Measurements from ENCODE around the gene SLC6A12.

The SLC6A12 gene

GRCh38 chr12:214003-214741 is at the start of gene SLC6A12:
Gene SLC6A12 (minus strand): TSS chr12:214157. CDS start chr12:209986, 4,171 bp downstream.
- H3K4me3 Mint-ChIP-seq: peak within 1 kb of the TSS; percentile 58
- intact Hi-C loops (cut with micrococcal nuclease): no loop called here

GRCh38 chr12:263574-263973 is 49.6 kb upstream of the SLC6A12 start:
- H3K27me3 Mint-ChIP-seq: peaks cover 30% of the 10 kb centered on the region
- H3K4me3 Mint-ChIP-seq: no peak overlapping the region

More at GRCh38 chr12:214003-214741, at the start of gene SLC6A12:
- peaks cover 47% of the 10 kb centered on the region for H3K4me1 Mint-ChIP-seq (ENCODE audit: low read depth)
- H3K27me3 Mint-ChIP-seq: peaks cover 6% of the 10 kb centered on the region
- H3K36me3 Mint-ChIP-seq (ENCODE audit: low read depth): peaks cover 6% of the 10 kb centered on the region
- peak within 1 kb of the TSS; percentile 94 for H3K27ac Mint-ChIP-seq
- no peaks in the 10 kb centered on the region for H3K9me3 Mint-ChIP-seq

GRCh38 chr12:262817-263216 is 48.9 kb upstream of the SLC6A12 start, which contains the start of gene SLC6A13:
Gene SLC6A13 (minus strand): TSS chr12:262836. CDS start chr12:260052, 2,784 bp downstream.
- no peak within 1 kb of the TSS for H3K27ac Mint-ChIP-seq
- no peaks in the 10 kb centered on the region for H3K4me1 Mint-ChIP-seq (ENCODE audit: low read depth)
- H3K27me3 Mint-ChIP-seq: peaks cover 31% of the 10 kb centered on the region
- intact Hi-C loops (cut with micrococcal nuclease): no loop called here
- H3K9me3 Mint-ChIP-seq: no peaks in the 10 kb centered on the region
- no peaks in the 10 kb centered on the region for H3K36me3 Mint-ChIP-seq (ENCODE audit: low read depth)
- no peak within 1 kb of the TSS for H3K4me3 Mint-ChIP-seq

More at GRCh38 chr12:263574-263973, 49.6 kb upstream of the SLC6A12 start:
- Mint-ChIP-seq H3K9me3 (no peaks in the 10 kb centered on the region), H3K27ac (no peak overlapping the region), H3K36me3 (ENCODE audit: low read depth) (no peaks in the 10 kb centered on the region), H3K4me1 (ENCODE audit: low read depth) (no peaks in the 10 kb centered on the region)
- intact Hi-C loops (cut with micrococcal nuclease): no loop called here

GRCh38 chr12:262113-262512 is 48.2 kb upstream of the SLC6A12 start:
- intact Hi-C loops (cut with micrococcal nuclease): no loop called here
- H3K27me3 Mint-ChIP-seq: peaks cover 35% of the 10 kb centered on the region
- H3K27ac Mint-ChIP-seq: no peak overlapping the region

GRCh38 chr12:257521-258321 is 43.8 kb upstream of the SLC6A12 start:
- peaks cover 36% of the 10 kb centered on the region for H3K27me3 Mint-ChIP-seq
- H3K9me3 Mint-ChIP-seq: no peaks in the 10 kb centered on the region
- no peaks in the 10 kb centered on the region for H3K4me1 Mint-ChIP-seq (ENCODE audit: low read depth)
- no peak overlapping the region for H3K4me3 Mint-ChIP-seq
- no peaks in the 10 kb centered on the region for H3K36me3 Mint-ChIP-seq (ENCODE audit: low read depth)
- intact Hi-C loops (cut with micrococcal nuclease): no loop called here
- no peak overlapping the region for H3K27ac Mint-ChIP-seq

More at GRCh38 chr12:262113-262512, 48.2 kb upstream of the SLC6A12 start:
- Mint-ChIP-seq H3K36me3 (ENCODE audit: low read depth) (no peaks in the 10 kb centered on the region), H3K4me1 (ENCODE audit: low read depth) (no peaks in the 10 kb centered on the region), H3K9me3 (no peaks in the 10 kb centered on the region), H3K4me3 (no peak overlapping the region)

GRCh38 chr12:256958-257357 is 43.0 kb upstream of the SLC6A12 start:
- peaks cover 33% of the 10 kb centered on the region for H3K27me3 Mint-ChIP-seq
- H3K9me3 Mint-ChIP-seq: no peaks in the 10 kb centered on the region
- no peak overlapping the region for H3K4me3 Mint-ChIP-seq
- no peaks in the 10 kb centered on the region for H3K36me3 Mint-ChIP-seq (ENCODE audit: low read depth)
- no peak overlapping the region for H3K27ac Mint-ChIP-seq
- H3K4me1 Mint-ChIP-seq (ENCODE audit: low read depth): no peaks in the 10 kb centered on the region
- intact Hi-C loops (cut with micrococcal nuclease): no loop called here

GRCh38 chr12:256225-256624 is 42.3 kb upstream of the SLC6A12 start:
- no peak overlapping the region for H3K4me3 Mint-ChIP-seq
- no peaks in the 10 kb centered on the region for H3K9me3 Mint-ChIP-seq

GRCh38 chr12:254912-255311 is 41.0 kb upstream of the SLC6A12 start:
- Mint-ChIP-seq H3K27ac (no peak overlapping the region), H3K4me1 (ENCODE audit: low read depth) (no peaks in the 10 kb centered on the region), H3K36me3 (ENCODE audit: low read depth) (no peaks in the 10 kb centered on the region), H3K9me3 (no peaks in the 10 kb centered on the region), H3K27me3 (peaks cover 26% of the 10 kb centered on the region), H3K4me3 (no peak overlapping the region)
- intact Hi-C loops (cut with micrococcal nuclease): no loop called here

More at GRCh38 chr12:256225-256624, 42.3 kb upstream of the SLC6A12 start:
- H3K27ac Mint-ChIP-seq: no peak overlapping the region
- no peaks in the 10 kb centered on the region for H3K4me1 Mint-ChIP-seq (ENCODE audit: low read depth)
- H3K36me3 Mint-ChIP-seq (ENCODE audit: low read depth): no peaks in the 10 kb centered on the region
- H3K27me3 Mint-ChIP-seq: peaks cover 29% of the 10 kb centered on the region
- intact Hi-C loops (cut with micrococcal nuclease): no loop called here

GRCh38 chr12:254039-254438 is 40.1 kb upstream of the SLC6A12 start:
- Mint-ChIP-seq H3K36me3 (ENCODE audit: low read depth) (no peaks in the 10 kb centered on the region), H3K9me3 (no peaks in the 10 kb centered on the region), H3K27me3 (peaks cover 23% of the 10 kb centered on the region), H3K27ac (no peak overlapping the region), H3K4me1 (ENCODE audit: low read depth) (no peaks in the 10 kb centered on the region), H3K4me3 (no peak overlapping the region)
- intact Hi-C loops (cut with micrococcal nuclease): no loop called here

- no peak overlapping the region for H3K4me3 Mint-ChIP-seq
- H3K27ac Mint-ChIP-seq: no peak overlapping the region
- H3K9me3 Mint-ChIP-seq: peaks cover 2% of the 10 kb centered on the region
- intact Hi-C loops (cut with micrococcal nuclease): no loop called here
- H3K36me3 Mint-ChIP-seq (ENCODE audit: low read depth): no peaks in the 10 kb centered on the region
- H3K4me1 Mint-ChIP-seq (ENCODE audit: low read depth): no peaks in the 10 kb centered on the region
- peaks cover 20% of the 10 kb centered on the region for H3K27me3 Mint-ChIP-seq
These were observed 39.3 kb upstream of the SLC6A12 start for GRCh38 chr12:253116-253831.

GRCh38 chr12:252636-253035 is 38.7 kb upstream of the SLC6A12 start:
- Mint-ChIP-seq H3K9me3 (peaks cover 8% of the 10 kb centered on the region), H3K36me3 (ENCODE audit: low read depth) (no peaks in the 10 kb centered on the region), H3K4me1 (ENCODE audit: low read depth) (no peaks in the 10 kb centered on the region), H3K27me3 (peaks cover 20% of the 10 kb centered on the region), H3K4me3 (no peak overlapping the region), H3K27ac (no peak overlapping the region)
- intact Hi-C loops (cut with micrococcal nuclease): no loop called here

GRCh38 chr12:247271-247670 is 33.3 kb upstream of the SLC6A12 start:
- no peak overlapping the region for H3K27ac Mint-ChIP-seq
- H3K36me3 Mint-ChIP-seq (ENCODE audit: low read depth): no peaks in the 10 kb centered on the region
- intact Hi-C loops (cut with micrococcal nuclease): no loop called here
- H3K27me3 Mint-ChIP-seq: peaks cover 13% of the 10 kb centered on the region
- H3K4me3 Mint-ChIP-seq: no peak overlapping the region
- H3K9me3 Mint-ChIP-seq: peaks cover 25% of the 10 kb centered on the region
- H3K4me1 Mint-ChIP-seq (ENCODE audit: low read depth): no peaks in the 10 kb centered on the region

GRCh38 chr12:243381-243780 is 29.4 kb upstream of the SLC6A12 start:
- Mint-ChIP-seq H3K9me3 (peaks cover 24% of the 10 kb centered on the region), H3K4me1 (ENCODE audit: low read depth) (no peaks in the 10 kb centered on the region), H3K36me3 (ENCODE audit: low read depth) (no peaks in the 10 kb centered on the region), H3K27me3 (peaks cover 13% of the 10 kb centered on the region), H3K4me3 (no peak overlapping the region), H3K27ac (no peak overlapping the region)
- intact Hi-C loops (cut with micrococcal nuclease): no loop called here

- no peaks in the 10 kb centered on the region for H3K4me1 Mint-ChIP-seq (ENCODE audit: low read depth)
- no peak overlapping the region for H3K27ac Mint-ChIP-seq
- H3K9me3 Mint-ChIP-seq: peaks cover 19% of the 10 kb centered on the region
- intact Hi-C loops (cut with micrococcal nuclease): no loop called here
- peaks cover 8% of the 10 kb centered on the region for H3K27me3 Mint-ChIP-seq
- no peak overlapping the region for H3K4me3 Mint-ChIP-seq
- H3K36me3 Mint-ChIP-seq (ENCODE audit: low read depth): no peaks in the 10 kb centered on the region
These were observed 28.5 kb upstream of the SLC6A12 start for GRCh38 chr12:242496-242895.

All from dendritic cell treated with granulocyte-macrophage colony-stimulating factor and Interleukin-4, amounts not matched to agents 40 ng/mL and 50 ng/mL, for 4 days (primary cell).